ENCODE results near the gene ASAP2.

Gene ASAP2

DNA sequence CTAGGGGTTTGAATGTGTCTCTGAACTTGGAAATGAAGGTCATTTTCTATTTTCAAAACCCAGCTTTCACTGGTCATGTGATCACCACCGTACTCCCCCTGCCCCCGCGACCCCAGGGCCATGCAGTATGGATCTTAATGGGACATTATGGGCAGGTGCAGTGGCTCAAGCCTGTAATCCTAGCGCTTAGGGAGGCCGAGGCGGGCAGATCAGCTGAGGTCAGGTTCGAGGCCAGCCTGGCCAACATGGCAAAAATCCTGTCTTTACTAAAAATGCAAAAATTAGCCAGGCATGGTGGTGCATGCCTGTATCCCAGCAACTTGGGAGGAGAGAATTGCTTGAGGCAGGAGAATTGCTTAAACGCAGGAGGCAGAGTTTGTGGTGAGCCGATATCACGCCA is 139.4 kb downstream of the ASAP2 start:
- TF ChIP-seq CTCF (IDR thresholded peaks at IDR 0.05; ENCODE audit: low read depth, low read length, missing control alignments), result no peak
- no peak overlapping the region for H3K4me3 ChIP-seq (ENCODE audit: low read depth, low read length)
- no peak for DNase-seq (ENCODE audit: low read depth)

GRCh38 chr2:9346885-9347284 is 140.3 kb downstream of the ASAP2 start:
- TF ChIP-seq CTCF (IDR thresholded peaks at IDR 0.05; ENCODE audit: low read depth, low read length, missing control alignments), result no peak
- H3K4me3 ChIP-seq (ENCODE audit: low read depth, low read length), result no peak overlapping the region
- no peak for DNase-seq (ENCODE audit: low read depth)

DNA sequence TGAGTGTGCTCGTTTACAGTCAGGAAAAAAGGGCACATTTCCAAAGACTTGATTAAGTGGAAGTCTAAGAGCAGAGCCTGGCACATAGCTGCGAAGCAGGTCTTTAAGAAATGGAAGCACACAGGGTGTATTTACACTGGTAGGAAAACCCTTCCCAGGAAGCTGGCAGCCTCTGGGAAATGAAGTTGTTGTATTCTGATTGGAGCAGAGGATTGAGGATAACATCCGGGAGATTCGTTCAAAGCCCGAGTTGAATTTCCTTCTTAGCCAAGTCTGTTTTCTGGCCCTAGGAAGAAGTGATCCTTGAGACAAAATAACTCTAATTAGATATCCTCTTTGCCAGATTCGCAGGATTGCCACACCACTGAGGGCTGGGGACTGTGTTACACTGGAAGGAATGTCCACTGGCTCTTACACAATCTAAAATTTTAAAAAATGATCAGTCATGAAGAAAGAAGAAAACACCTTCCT is 140.8 kb downstream of the ASAP2 start:
- no peak for DNase-seq (ENCODE audit: low read depth)
- no peak for TF ChIP-seq CTCF (IDR thresholded peaks at IDR 0.05; ENCODE audit: low read depth, low read length, missing control alignments)
- H3K4me3 ChIP-seq (ENCODE audit: low read depth, low read length), result no peak overlapping the region

DNA sequence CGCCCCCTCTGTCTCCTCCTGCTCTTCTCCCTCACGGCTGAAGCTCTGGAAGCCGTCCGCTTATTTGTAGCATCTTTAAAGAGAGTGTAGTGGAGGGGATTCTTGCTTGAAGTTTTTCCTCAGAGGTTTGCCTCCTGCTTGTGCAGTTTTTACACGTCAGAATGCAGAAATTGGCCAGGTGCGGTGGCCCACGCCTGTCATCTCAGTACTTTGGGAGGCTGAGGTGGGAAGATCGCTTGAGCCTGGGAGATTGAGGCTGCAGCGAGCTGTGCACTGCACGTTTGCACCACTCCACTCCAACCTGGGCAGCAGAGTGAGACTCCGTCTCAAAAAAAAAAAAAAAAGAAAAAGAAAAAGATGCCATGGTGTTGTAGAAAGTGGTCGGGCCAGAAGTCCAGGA is 147.7 kb downstream of the ASAP2 start:
- no peak for TF ChIP-seq CTCF (IDR thresholded peaks at IDR 0.05; ENCODE audit: low read depth, low read length, missing control alignments)
- DNase-seq (ENCODE audit: low read depth), result no peak

GRCh38 chr2:9355270-9355669 is 148.7 kb downstream of the ASAP2 start:
- no peak overlapping the region for H3K4me3 ChIP-seq (ENCODE audit: low read depth, low read length)
- no peak for TF ChIP-seq CTCF (IDR thresholded peaks at IDR 0.05; ENCODE audit: low read depth, low read length, missing control alignments)
- no peak for DNase-seq (ENCODE audit: low read depth)

More for the DNA sequence above, 147.7 kb downstream of the ASAP2 start:
- no peak overlapping the region for H3K4me3 ChIP-seq (ENCODE audit: low read depth, low read length)

DNA sequence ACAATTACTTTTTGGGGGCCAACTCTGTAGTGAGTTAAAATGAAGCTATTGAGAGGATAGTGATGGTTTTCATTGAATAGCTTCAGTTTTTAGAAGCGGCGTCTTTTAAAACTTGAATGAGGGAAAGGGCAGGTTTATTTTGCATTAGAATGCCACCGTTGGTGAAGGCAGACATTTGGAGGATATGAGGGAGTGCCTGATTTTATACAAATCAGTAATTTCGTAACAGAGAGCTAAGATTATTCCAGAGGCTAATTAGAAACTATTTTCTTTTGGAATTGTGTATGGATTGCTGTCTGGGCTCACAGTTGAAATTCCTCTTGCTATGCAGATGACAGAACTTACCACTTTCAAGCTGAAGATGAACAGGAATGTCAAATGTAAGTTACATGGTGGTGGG is 149.1 kb downstream of the ASAP2 start:
- no peak for TF ChIP-seq CTCF (IDR thresholded peaks at IDR 0.05; ENCODE audit: low read depth, low read length, missing control alignments)
- H3K4me3 ChIP-seq (ENCODE audit: low read depth, low read length), result no peak overlapping the region
- no peak for DNase-seq (ENCODE audit: low read depth)

DNA sequence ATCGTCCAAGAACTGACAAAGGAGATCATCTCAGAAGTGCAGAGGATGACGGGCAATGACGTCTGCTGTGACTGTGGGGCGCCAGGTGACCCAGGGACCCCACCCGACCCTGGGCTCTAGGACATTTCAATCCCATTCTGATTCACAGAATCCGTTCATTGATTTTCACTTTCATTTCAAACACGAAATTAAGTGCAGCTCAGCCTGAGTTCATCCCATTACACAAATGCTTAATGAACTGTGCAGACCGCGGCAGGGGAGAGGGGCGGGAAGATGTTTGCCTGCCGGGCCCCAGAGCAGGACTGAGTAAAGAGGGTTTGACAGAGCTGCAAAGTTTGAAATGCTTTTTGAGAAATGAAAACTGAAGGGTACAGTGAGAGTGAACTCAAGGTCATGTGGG is 149.6 kb downstream of the ASAP2 start:
- H3K4me3 ChIP-seq (ENCODE audit: low read depth, low read length), result no peak overlapping the region
- DNase-seq (ENCODE audit: low read depth), result no peak
- no peak for TF ChIP-seq CTCF (IDR thresholded peaks at IDR 0.05; ENCODE audit: low read depth, low read length, missing control alignments)
